Activated CD4-positive, alpha-beta T cell treated with anti-CD3 and anti-CD28 coated beads, Interleukin-2, amount 10 ng/mL, durations not matched to agents 7 days and 5 days (primary cell): ENCODE measurements around the gene PDGFA. TPM values are rescaled to one million over a fixed set of nuclear protein-coding genes. Genes with fewer than 3 reads are reported as not detected.

Experiments used
- CTCF ChIA-PET: fragments of 350-600 bp; sonication (Branson Sonifier 250); formaldehyde crosslinking; loops from one replicate; lab custom pipeline; 2021; ENCODE audit warnings: antibody characterized with exemption; lab: Charles Lee
- POLR2A ChIA-PET: fragments of 350-600 bp; sonication (Branson Sonifier 250); formaldehyde crosslinking; loops from one replicate; lab custom pipeline; 2021; ENCODE audit warnings: antibody characterized with exemption; lab: Charles Lee
- DNase-seq: peaks from one replicate; pipeline ENCODE4 v3.0.0-alpha.2; 2020
- H3K27ac Mint-ChIP-seq: one replicate; pipeline ENCODE4 v1.8.0; 2021; ENCODE audit warnings: mild to moderate bottlenecking, moderate library complexity, mixed read lengths
- H3K27me3 Mint-ChIP-seq: one replicate; pipeline ENCODE4 v1.8.0; 2021; ENCODE audit warnings: mixed read lengths
- H3K36me3 Mint-ChIP-seq: one replicate; pipeline ENCODE4 v1.8.0; 2021; ENCODE audit warnings: low read depth, mixed read lengths
- H3K4me1 Mint-ChIP-seq: one replicate; pipeline ENCODE4 v1.8.0; 2021; ENCODE audit warnings: mixed read lengths
- H3K4me3 Mint-ChIP-seq: one replicate; pipeline ENCODE4 v1.8.0; 2021; ENCODE audit warnings: mild to moderate bottlenecking, moderate library complexity, mixed read lengths
- H3K9me3 Mint-ChIP-seq: one replicate; pipeline ENCODE4 v1.8.0; 2021; ENCODE audit warnings: mixed read lengths
- total RNA-seq, 2 experiments: library from RNA; stranded (reverse); gene quantifications; one replicate each; pipeline ENCODE4 v1.2.3, GENCODE V29; 2021

Gene PDGFA
- total RNA-seq, 2 experiments from 2014 or later, result 0.37 to 0.46 TPM

DNA sequence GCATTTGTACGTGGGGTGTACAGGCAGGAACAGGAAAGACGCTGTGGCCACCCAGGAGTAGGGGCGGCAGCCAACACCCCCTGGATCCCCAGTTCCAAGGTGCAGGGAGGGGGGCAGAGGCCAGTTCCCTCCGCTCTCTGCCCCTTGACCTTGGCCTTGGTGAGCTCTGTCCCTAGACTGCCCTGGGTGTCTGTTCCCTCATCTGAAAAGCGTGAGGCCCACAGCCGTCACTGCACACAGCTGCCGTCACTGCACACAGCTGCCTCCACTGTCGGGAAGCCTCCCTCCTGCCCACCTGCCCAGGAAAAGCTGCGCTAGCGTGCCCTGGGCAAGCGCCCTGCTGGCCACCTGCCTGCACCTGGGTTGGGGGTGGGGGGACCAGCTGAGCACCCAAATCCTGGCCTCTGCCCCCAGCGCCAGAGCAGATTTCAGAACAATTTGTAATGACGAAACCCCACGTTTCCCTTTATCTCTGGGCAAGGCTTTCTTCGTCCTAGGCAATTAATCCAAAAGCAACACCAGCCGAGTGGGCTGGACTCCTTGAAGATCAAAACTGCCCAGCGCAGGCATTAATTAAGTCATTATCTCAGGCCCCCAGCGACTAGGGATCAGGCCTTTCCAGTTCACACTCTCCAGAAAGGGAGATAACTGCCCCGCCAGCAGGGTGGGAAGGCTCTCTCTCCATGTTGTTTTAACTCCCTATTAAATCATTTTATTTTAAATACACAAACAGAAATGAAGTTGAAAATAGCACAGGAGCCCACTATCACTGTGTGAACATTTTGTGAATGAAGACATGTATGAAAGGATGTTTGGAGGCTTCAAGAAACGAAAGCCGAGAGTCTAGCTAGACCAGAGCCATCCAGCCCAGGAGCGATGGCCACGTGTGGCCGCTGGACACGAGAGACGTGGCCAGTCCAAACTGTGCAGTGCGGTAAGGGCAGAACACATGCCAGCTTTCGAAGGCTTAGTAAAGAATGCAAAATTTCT is 4.0 kb upstream of the PDGFA start:
- no peaks in the 10 kb centered on the region for H3K9me3 Mint-ChIP-seq
- CTCF ChIA-PET, result no interaction called here

DNA sequence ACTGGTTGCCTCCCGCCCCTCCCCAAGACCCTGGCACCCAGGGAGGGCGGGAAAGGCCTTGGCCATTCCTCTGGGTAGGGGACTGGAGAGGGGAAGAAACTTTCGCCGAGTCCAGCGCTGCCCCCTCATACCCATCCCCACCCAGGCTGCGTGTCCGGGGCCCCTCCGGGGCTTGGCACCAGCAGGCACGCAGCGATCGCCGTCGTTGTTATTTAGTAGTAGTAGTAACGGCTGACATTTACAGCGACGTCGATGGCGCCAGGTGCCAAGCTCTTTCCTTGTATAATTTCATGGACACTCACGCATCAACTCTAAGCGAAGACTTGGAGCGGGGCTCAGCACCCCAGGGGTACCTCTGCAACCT is 3.3 kb upstream of the PDGFA start:
- Mint-ChIP-seq H3K36me3 (no peaks in the 10 kb centered on the region), H3K4me1 (peaks cover 5% of the 10 kb centered on the region), H3K27ac (no peak overlapping the region), H3K27me3 (peaks cover 42% of the 10 kb centered on the region), H3K4me3 (no peak overlapping the region), H3K9me3 (no peaks in the 10 kb centered on the region)
- no peak for DNase-seq
- POLR2A ChIA-PET, result no interaction called here
- CTCF ChIA-PET, result no interaction called here

More for the DNA sequence above, 4.0 kb upstream of the PDGFA start:
- peaks cover 2% of the 10 kb centered on the region for H3K4me1 Mint-ChIP-seq
- no peak overlapping the region for H3K4me3 Mint-ChIP-seq
- POLR2A ChIA-PET, result no interaction called here
- DNase-seq, result no peak
- H3K27ac Mint-ChIP-seq, result no peak overlapping the region
- peaks cover 38% of the 10 kb centered on the region for H3K27me3 Mint-ChIP-seq
- H3K36me3 Mint-ChIP-seq, result no peaks in the 10 kb centered on the region

- POLR2A ChIA-PET, result no interaction called here
- peaks cover 9% of the 10 kb centered on the region for H3K4me1 Mint-ChIP-seq
- no peaks in the 10 kb centered on the region for H3K36me3 Mint-ChIP-seq
- no peaks in the 10 kb centered on the region for H3K9me3 Mint-ChIP-seq
- no peak overlapping the region for H3K4me3 Mint-ChIP-seq
- peaks cover 46% of the 10 kb centered on the region for H3K27me3 Mint-ChIP-seq
- H3K27ac Mint-ChIP-seq, result no peak overlapping the region
- CTCF ChIA-PET, result no interaction called here
- peak; percentile 21 for DNase-seq
Measured at GRCh38 chr7:522071-522950, 2.7 kb upstream of the PDGFA start.

DNA sequence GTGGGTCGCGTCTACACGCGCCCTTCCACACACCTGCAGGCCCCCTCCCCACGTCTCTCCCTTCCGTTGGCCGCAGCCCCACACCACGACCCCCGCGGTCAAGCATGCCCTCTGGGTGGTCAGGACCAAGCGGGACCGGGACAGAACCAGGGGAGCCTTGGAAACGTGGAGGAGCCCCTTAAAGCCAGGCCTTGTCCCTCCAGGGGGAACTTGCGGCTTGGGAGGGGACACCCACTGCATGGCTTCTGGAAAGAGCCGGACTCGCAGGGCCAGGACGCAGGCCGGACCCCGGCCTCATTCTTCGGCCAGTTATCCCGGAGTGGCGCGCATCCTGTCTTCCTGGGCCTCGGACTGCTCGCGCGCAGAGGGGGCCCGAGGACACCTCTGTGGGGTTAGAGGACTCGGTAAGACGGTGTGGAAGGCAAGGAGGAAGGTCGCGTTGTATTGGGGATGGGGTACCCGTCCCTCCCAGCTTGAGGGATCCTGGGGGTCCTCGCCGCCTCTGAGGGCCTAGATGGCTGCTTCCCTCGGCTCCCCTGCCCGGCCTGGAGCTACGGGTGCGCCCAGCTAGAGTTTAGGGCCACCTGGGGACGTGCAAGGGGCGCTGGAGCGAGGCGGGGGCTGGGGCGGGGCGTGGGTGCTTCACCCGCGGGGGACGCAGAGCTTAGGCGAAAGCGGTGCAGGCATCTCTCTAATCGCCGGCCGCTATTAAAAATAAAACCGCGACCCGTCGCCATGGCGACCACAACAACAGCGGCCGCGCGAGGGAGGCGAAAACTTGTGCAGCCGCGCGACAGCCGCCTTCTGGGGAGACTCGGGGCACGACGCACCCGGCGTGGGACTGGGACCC is 1.8 kb upstream of the PDGFA start:
- no peaks in the 10 kb centered on the region for H3K9me3 Mint-ChIP-seq
- DNase-seq, result no peak
- H3K27ac Mint-ChIP-seq, result peak overlapping the region; percentile 31
- peaks cover 9% of the 10 kb centered on the region for H3K4me1 Mint-ChIP-seq
- CTCF ChIA-PET, result interaction anchor here (1.6 kb wide), 1 partner anchor 252 kb away, joined by 3 read pairs; no protein-coding TSS in a partner anchor
- POLR2A ChIA-PET, result no interaction called here
- H3K36me3 Mint-ChIP-seq, result no peaks in the 10 kb centered on the region
- peaks cover 46% of the 10 kb centered on the region for H3K27me3 Mint-ChIP-seq
- H3K4me3 Mint-ChIP-seq, result no peak overlapping the region

GRCh38 chr7:520503-521161 is 986 bp upstream of the PDGFA start:
- H3K27me3 Mint-ChIP-seq, result peaks cover 52% of the 10 kb centered on the region

DNA sequence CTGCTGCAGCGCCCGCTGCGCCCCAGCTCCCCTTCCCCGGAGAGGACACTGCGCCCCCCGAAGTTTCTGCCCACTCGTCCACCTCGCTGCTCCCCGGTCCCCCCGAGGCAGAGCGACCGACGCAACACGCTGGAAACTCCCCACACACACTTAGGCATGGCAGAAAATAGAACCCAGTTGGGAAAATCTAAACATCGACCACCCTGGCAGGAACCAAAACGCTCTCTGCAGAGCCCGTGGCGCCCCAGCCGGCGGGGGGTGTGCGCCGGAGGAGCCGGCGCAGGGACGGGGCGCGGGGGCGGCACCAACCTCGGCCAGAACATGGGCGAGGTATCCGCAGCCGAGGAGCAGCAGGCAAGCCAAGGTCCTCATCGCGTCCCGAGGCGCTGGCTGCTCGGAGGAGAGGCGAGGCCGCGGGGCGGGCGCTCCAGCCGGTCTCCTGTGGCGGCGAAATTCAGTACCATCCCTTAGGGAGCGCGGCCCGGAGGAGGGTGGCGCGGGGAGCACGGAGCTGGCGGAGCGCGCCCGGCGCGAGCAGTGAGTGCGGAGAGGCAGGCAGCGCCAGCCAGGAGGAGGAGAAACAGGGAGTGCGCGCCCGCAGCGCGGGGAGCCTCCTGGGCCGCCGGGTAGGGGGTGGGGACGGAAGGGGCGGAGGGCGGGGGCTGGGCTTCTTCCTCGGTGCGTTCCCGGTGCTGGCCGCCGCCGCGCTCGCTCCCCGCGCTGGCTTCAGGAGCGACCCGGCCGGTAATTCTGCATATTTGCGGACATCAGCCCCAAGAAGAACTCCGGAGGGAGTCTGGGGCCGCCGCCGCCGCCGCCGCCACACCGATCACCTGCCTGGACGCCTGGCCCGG is 789 bp downstream of the PDGFA start:
- H3K4me3 Mint-ChIP-seq, result peak overlapping the region; percentile 59
- no peaks in the 10 kb centered on the region for H3K36me3 Mint-ChIP-seq
- peak; percentile 36 for DNase-seq
- H3K27me3 Mint-ChIP-seq, result peaks cover 48% of the 10 kb centered on the region
- POLR2A ChIA-PET, result no interaction called here
- H3K9me3 Mint-ChIP-seq, result no peaks in the 10 kb centered on the region
- H3K27ac Mint-ChIP-seq, result no peak overlapping the region
- peaks cover 9% of the 10 kb centered on the region for H3K4me1 Mint-ChIP-seq
- CTCF ChIA-PET, result no interaction called here

More at GRCh38 chr7:520503-521161, 986 bp upstream of the PDGFA start:
- Mint-ChIP-seq H3K27ac (no peak overlapping the region), H3K4me3 (no peak overlapping the region), H3K36me3 (no peaks in the 10 kb centered on the region), H3K9me3 (no peaks in the 10 kb centered on the region), H3K4me1 (peaks cover 9% of the 10 kb centered on the region)
- no peak for DNase-seq
- POLR2A ChIA-PET, result no interaction called here
- CTCF ChIA-PET, result interaction anchor here (0.8 to 1.6 kb wide), 3 partner anchors 12 to 253 kb away, joined by 3 read pairs; no protein-coding TSS in a partner anchor

GRCh38 chr7:517774-518629 is 1.6 kb downstream of the PDGFA start:
- H3K4me1 Mint-ChIP-seq, result peaks cover 9% of the 10 kb centered on the region
- H3K9me3 Mint-ChIP-seq, result no peaks in the 10 kb centered on the region
- H3K36me3 Mint-ChIP-seq, result no peaks in the 10 kb centered on the region
- H3K27ac Mint-ChIP-seq, result no peak overlapping the region
- POLR2A ChIA-PET, result no interaction called here
- DNase-seq, result peak; percentile 10
- CTCF ChIA-PET, result no interaction called here
- H3K4me3 Mint-ChIP-seq, result peak overlapping the region; percentile 59
- H3K27me3 Mint-ChIP-seq, result peaks cover 39% of the 10 kb centered on the region

- peaks cover 35% of the 10 kb centered on the region for H3K27me3 Mint-ChIP-seq
- no peak overlapping the region for H3K4me3 Mint-ChIP-seq
- peaks cover 9% of the 10 kb centered on the region for H3K4me1 Mint-ChIP-seq
- no peaks in the 10 kb centered on the region for H3K9me3 Mint-ChIP-seq
- ChIA-PET POLR2A (no interaction called here), CTCF (no interaction called here)
- no peak overlapping the region for H3K27ac Mint-ChIP-seq
- no peaks in the 10 kb centered on the region for H3K36me3 Mint-ChIP-seq
- no peak for DNase-seq
Measured at GRCh38 chr7:516606-517456, 2.8 kb downstream of the PDGFA start.

- Mint-ChIP-seq H3K4me3 (no peak overlapping the region), H3K36me3 (no peaks in the 10 kb centered on the region), H3K27me3 (peaks cover 32% of the 10 kb centered on the region), H3K4me1 (peaks cover 9% of the 10 kb centered on the region), H3K9me3 (no peaks in the 10 kb centered on the region), H3K27ac (no peak overlapping the region)
- CTCF ChIA-PET, result no interaction called here
- POLR2A ChIA-PET, result no interaction called here
- no peak for DNase-seq
Measured at GRCh38 chr7:516216-516605, 3.4 kb downstream of the PDGFA start.

GRCh38 chr7:515628-516027 is 4.0 kb downstream of the PDGFA start:
- Mint-ChIP-seq H3K27me3 (peaks cover 27% of the 10 kb centered on the region), H3K4me1 (peaks cover 8% of the 10 kb centered on the region), H3K4me3 (no peak overlapping the region), H3K9me3 (no peaks in the 10 kb centered on the region), H3K36me3 (no peaks in the 10 kb centered on the region), H3K27ac (no peak overlapping the region)
- ChIA-PET POLR2A (no interaction called here), CTCF (no interaction called here)
- DNase-seq, result no peak
